ENCODE results near the gene ALG9.

- TF ChIP-seq POLR2A (IDR thresholded peaks at IDR 0.05) (no peak), CTCF (IDR thresholded peaks at IDR 0.05) (no peak)
These were observed 62.5 kb downstream of the ALG9 start for GRCh38 chr11:111808834-111809233.
